Suprapubic skin (tissue), 4 donors: Measurements from ENCODE around the gene CDRT15. TPM values are rescaled to one million over a fixed set of nuclear protein-coding genes. Genes with fewer than 3 reads are reported as not detected.
"Not testable (repeated sequence)": the region's sequence is repeated elsewhere in the genome, so short reads cannot be mapped to it uniquely, and the experiment has no call there.

ENCODE experiments used
- DNase-seq, 2 donors: peaks; one replicate each; pipeline ENCODE4 v3.0.0-alpha.2; 2019; ENCODE audit warnings: low spot score in 2 of 2
- H3K27ac ChIP-seq: fragments of 200-600 bp; sonication (generic); one replicate; pipeline ENCODE4 v1.5.1; 2019
- H3K27me3 ChIP-seq: fragments of 200-600 bp; sonication (generic); one replicate; pipeline ENCODE4 v1.5.1; 2019
- H3K36me3 ChIP-seq: fragments of 200-600 bp; sonication (generic); one replicate; pipeline ENCODE4 v1.5.1; 2019
- H3K4me1 ChIP-seq: fragments of 200-600 bp; sonication (generic); one replicate; pipeline ENCODE4 v1.5.1; 2019
- H3K4me3 ChIP-seq: fragments of 200-600 bp; sonication (generic); one replicate; pipeline ENCODE4 v1.5.1; 2019; ENCODE audit warnings: mild to moderate bottlenecking
- H3K9me3 ChIP-seq: fragments of 200-600 bp; sonication (generic); one replicate; pipeline ENCODE4 v1.5.1; 2019
- EP300 ChIP-seq: sonication (generic); formaldehyde crosslinking; IDR thresholded peaks from one replicate; pipeline ENCODE4 v1.6.1; 2017; ENCODE audit warnings: antibody characterized with exemption
- POLR2A ChIP-seq, 2 donors: fragments of 450-650 bp; IDR thresholded peaks; one replicate each; pipeline ENCODE4 v1.6.1; 2017; ENCODE audit warnings: antibody characterized with exemption in 2 of 2, mild to moderate bottlenecking in 2 of 2, moderate library complexity in 2 of 2
- POLR2AphosphoS5 ChIP-seq, 3 donors: sonication (generic); formaldehyde crosslinking; IDR thresholded peaks; one replicate each; pipeline ENCODE4 v1.6.1; 2017; ENCODE audit warnings: antibody characterized with exemption in 3 of 3
- WGBS: methylation state at CpG from one replicate; pipeline ENCODE4 v1.1.5; 2018; 5-methylcytosine and 5-hydroxymethylcytosine counted together
- total RNA-seq, 4 donors: library from RNA; depleted of rRNA; stranded (reverse); fragments of >200 nt; gene quantifications; one replicate each; pipeline ENCODE4 v1.1.0, GENCODE V29; 2016
- TF ChIP-seq, protein P1 (sequence below), 2 donors: fragments of 200-600 bp in 1 of 2; fragments of 450-650 bp in 1 of 2; sonication (generic) in 1 of 2; IDR thresholded peaks; one replicate each; pipeline ENCODE4 v1.5.1; 2016 to 2019; ENCODE audit warnings: antibody characterized with exemption in 2 of 2, mild to moderate bottlenecking in 1 of 2, moderate library complexity in 1 of 2

Gene CDRT15
- total RNA-seq, 4 donors from 2014 or later, result not detected

DNA sequence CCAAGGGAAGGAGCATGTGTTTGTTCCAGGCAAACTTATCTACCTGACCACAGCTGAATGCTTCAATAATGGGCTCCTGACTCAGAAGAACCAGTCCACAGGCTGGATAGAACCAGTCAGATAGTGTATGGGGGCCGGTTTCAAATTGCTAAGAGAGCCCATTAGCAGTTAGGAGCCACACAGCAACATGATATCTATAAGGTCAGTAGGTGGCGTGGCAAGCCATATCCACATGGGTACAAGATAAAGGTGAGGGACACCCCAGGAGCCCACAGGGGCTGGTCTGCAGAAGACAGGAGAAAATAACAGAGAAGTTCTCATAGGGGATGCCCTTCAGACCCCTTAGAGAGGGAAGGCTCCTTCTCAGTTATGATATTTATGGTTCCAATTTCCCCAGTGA, 31.6 kb upstream of the CDRT15 start:
- DNase-seq, result no peak
- no peak for TF ChIP-seq EP300
- TF ChIP-seq, protein P1, sequence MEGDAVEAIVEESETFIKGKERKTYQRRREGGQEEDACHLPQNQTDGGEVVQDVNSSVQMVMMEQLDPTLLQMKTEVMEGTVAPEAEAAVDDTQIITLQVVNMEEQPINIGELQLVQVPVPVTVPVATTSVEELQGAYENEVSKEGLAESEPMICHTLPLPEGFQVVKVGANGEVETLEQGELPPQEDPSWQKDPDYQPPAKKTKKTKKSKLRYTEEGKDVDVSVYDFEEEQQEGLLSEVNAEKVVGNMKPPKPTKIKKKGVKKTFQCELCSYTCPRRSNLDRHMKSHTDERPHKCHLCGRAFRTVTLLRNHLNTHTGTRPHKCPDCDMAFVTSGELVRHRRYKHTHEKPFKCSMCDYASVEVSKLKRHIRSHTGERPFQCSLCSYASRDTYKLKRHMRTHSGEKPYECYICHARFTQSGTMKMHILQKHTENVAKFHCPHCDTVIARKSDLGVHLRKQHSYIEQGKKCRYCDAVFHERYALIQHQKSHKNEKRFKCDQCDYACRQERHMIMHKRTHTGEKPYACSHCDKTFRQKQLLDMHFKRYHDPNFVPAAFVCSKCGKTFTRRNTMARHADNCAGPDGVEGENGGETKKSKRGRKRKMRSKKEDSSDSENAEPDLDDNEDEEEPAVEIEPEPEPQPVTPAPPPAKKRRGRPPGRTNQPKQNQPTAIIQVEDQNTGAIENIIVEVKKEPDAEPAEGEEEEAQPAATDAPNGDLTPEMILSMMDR (IDR thresholded peaks at IDR 0.05), result no peak
- no peak for TF ChIP-seq POLR2A (IDR thresholded peaks at IDR 0.05)
- no peak for TF ChIP-seq POLR2AphosphoS5 (IDR thresholded peaks at IDR 0.05)
- Histone ChIP-seq H3K27me3 (no peaks in the 10 kb centered on the region), H3K4me1 (no peaks in the 10 kb centered on the region), H3K36me3 (no peaks in the 10 kb centered on the region), H3K4me3 (no peak overlapping the region), H3K9me3 (no peaks in the 10 kb centered on the region), H3K27ac (no peak overlapping the region)
- WGBS, result 83% methylated on average over 2 of the region's 2 CpGs

DNA sequence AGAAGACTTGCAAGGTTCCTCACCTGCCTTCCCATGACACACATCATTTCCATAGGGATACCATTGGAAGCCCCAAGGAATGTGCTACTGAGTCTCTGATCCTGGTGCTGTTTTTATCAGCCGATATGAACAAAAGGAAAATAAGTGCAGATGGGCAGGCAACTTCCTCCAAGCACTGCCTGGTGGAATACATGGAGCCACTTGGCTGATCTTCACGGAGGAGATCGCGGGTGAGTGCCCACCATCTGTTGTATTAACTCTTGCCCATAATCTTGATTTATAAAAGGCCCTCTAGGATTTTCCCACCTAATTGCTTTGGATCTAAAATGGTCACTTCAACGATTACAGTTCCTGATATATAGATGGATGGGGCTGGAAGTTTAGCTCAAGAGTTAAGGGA, 24.7 kb upstream of the CDRT15 start:
- DNase-seq, result no peak
- TF ChIP-seq EP300 (no peak), POLR2A (IDR thresholded peaks at IDR 0.05) (no peak), POLR2AphosphoS5 (IDR thresholded peaks at IDR 0.05) (no peak)
- TF ChIP-seq, protein P1 (IDR thresholded peaks at IDR 0.05), result no peak
- H3K27me3 ChIP-seq, result no peaks in the 10 kb centered on the region
- H3K4me3 ChIP-seq, result no peak overlapping the region
- no peak overlapping the region for H3K27ac ChIP-seq
- 92% methylated on average over 5 of the region's 5 CpGs for WGBS
- H3K9me3 ChIP-seq, result no peaks in the 10 kb centered on the region
- no peaks in the 10 kb centered on the region for H3K4me1 ChIP-seq
- no peaks in the 10 kb centered on the region for H3K36me3 ChIP-seq

DNA sequence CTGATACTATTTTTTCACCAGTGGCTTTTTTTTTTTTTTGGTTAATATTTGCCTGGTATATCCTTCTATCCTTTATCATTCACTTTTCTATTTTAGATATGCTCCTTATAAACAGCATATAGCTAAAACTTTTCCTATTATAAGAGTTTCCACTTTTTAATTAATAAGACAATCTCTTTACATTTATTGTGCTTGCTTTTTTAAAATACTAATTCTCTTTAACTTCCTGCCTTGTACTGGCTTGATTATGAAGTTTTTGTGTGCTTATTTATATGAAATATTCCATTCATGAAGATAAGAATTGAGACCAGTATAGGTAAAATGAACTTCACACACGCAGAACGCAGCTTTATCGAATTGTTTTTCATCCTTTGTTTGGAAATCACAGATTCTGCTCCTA, 9.0 kb upstream of the CDRT15 start:
- H3K9me3 ChIP-seq, result no peaks in the 10 kb centered on the region
- H3K27ac ChIP-seq, result no peak overlapping the region
- 96% methylated on average over 3 of the region's 3 CpGs for WGBS
- H3K36me3 ChIP-seq, result no peaks in the 10 kb centered on the region
- TF ChIP-seq EP300 (no peak), POLR2A (IDR thresholded peaks at IDR 0.05) (no peak), POLR2AphosphoS5 (IDR thresholded peaks at IDR 0.05) (no peak)
- TF ChIP-seq, protein P1 (IDR thresholded peaks at IDR 0.05), result no peak
- no peaks in the 10 kb centered on the region for H3K4me1 ChIP-seq
- H3K27me3 ChIP-seq, result no peaks in the 10 kb centered on the region
- DNase-seq, result no peak
- no peak overlapping the region for H3K4me3 ChIP-seq

DNA sequence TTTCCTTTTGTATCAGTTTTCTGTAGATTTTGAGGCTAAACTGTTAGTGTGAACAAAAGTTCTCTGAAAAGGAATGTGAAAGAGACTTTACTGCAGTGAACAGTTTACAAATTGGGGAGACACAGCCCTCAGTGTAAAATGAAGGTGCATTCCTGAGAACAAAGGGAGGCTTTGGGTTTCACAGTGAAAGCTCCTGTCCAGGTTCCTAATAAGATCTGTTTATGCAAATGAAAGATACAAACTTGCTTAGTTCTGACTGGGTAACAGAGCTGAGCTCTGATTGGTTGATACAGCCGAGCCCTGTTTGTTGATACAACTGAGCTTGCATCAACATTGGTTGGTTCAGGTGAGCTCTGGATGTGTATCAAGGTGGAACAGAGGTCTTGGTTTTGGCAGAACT, 8.3 kb upstream of the CDRT15 start:
- H3K36me3 ChIP-seq, result no peaks in the 10 kb centered on the region
- TF ChIP-seq POLR2A (IDR thresholded peaks at IDR 0.05) (no peak), POLR2AphosphoS5 (IDR thresholded peaks at IDR 0.05) (no peak), EP300 (no peak)
- TF ChIP-seq, protein P1 (IDR thresholded peaks at IDR 0.05), result no peak
- H3K4me1 ChIP-seq, result no peaks in the 10 kb centered on the region
- no peak for DNase-seq
- no peak overlapping the region for H3K4me3 ChIP-seq
- H3K27me3 ChIP-seq, result no peaks in the 10 kb centered on the region
- no peaks in the 10 kb centered on the region for H3K9me3 ChIP-seq
- WGBS, result 88% methylated on average over 1 of the region's 1 CpG
- H3K27ac ChIP-seq, result no peak overlapping the region

DNA sequence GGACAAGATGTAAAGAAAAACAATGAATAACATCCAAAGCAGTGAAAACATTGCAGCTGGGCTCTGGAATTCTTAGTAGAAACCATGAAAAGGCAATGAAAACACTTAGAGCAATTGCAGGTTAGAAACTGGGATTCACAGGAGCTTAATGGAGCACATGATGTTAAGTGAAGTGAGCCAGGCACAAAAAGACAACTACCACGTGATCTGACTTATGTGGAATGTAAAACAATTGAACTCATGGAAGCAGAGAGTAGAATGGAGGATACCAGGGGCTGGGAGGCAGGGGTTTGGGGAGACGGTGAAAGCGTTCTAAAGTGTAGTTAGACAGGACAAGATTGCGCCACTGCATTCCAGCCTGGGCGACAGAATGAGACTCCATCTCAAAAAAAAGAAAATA, 2.6 kb upstream of the CDRT15 start:
- not testable (repeated sequence) for H3K27me3 ChIP-seq, H3K9me3 ChIP-seq, H3K4me3 ChIP-seq, H3K27ac ChIP-seq, H3K36me3 ChIP-seq, H3K4me1 ChIP-seq, DNase-seq
- 84% methylated on average over 4 of the region's 5 CpGs for WGBS

DNA sequence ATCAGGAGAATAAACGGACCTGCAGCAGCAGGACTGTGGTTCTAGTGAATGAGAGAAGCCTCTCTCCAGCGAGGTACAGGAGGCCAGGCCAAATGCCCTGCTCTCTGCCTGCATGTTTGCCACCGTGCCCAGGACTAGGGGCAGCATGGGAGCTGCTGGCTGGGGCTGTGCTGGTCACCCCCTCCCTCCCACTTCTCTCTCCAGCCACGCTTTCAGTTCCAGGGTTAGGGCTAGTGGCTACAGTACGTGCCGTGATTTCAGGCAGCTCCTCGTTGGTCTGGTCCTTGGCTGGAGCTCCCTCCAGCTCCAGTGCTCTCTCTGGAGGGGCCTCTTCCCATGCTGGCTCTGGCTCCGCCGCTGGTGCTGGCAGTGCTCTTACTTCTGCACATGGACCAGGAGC, 630 bp downstream of the CDRT15 start:
- WGBS, result 88% methylated on average over 7 of the region's 9 CpGs
- H3K4me3 ChIP-seq, H3K27ac ChIP-seq, H3K27me3 ChIP-seq, DNase-seq, H3K36me3 ChIP-seq, H3K4me1 ChIP-seq, H3K9me3 ChIP-seq: not testable (repeated sequence)

DNA sequence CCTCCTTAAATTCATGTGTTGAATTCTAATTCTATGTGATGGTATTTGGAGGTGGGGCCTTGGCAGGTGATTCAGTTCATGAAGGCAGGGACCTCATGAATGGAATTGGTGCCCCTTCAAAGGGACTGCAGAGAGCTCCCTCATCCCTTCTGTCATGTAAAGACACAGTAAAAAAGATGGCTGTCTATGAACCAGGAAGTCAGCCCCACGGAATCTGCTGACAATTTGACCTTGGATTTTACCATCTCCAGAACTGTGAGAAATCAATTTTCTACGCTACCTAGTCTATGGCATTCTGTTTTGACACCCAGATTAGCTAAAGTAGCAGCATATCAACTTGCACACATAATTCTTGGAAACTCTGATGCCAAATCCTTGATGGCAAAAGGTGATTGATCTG, 1.6 kb downstream of the CDRT15 start:
- H3K4me3 ChIP-seq, H3K9me3 ChIP-seq, H3K4me1 ChIP-seq, H3K27ac ChIP-seq, DNase-seq, H3K36me3 ChIP-seq, H3K27me3 ChIP-seq: not testable (repeated sequence)
- 97% methylated on average over 2 of the region's 2 CpGs for WGBS

DNA sequence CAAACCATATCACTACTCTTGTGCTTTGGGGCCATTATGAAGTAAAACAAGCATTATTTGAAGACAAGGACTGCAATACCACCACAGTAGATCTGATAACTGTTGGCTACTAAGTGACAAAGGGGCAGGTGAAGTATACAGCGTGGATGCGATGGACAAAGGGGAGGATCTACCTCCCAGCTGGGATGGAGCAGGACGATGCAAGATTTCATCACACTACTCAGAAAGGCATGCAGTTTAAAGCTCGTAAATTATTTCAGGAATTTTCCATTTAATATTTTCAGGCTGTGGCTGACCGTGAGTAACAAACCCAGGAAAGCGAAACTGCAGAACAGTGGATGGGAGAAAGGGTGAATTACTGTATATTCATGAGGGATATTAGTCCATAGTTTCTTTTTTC, 5.5 kb downstream of the CDRT15 start:
- WGBS, result 67% methylated on average over 4 of the region's 6 CpGs
- DNase-seq, H3K4me3 ChIP-seq, H3K36me3 ChIP-seq, H3K27ac ChIP-seq, H3K27me3 ChIP-seq, H3K9me3 ChIP-seq, H3K4me1 ChIP-seq: not testable (repeated sequence)
